Cardiac muscle cell (in vitro differentiated cells and primary cell): ENCODE results near the gene CACNA1C. TPM values are rescaled to one million over a fixed set of nuclear protein-coding genes. Genes with fewer than 3 reads are reported as not detected.
A peak's percentile ranks its signal among the peaks of the same experiment; 100 is the strongest.

Experiments
- DNase-seq, 2 donors: peaks; one replicate each; pipeline versions ENCODE4 v3.0.0 to v3.0.0-alpha.2; 2010 to 2017; ENCODE audit warnings: low read depth in 1 of 2, low spot score in 1 of 2
- H3K27ac ChIP-seq: fragments of 200-600 bp; sonication (generic); 2 replicates; pipeline ENCODE4 v1.5.1; 2016
- H3K27me3 ChIP-seq: fragments of 200-600 bp; sonication (generic); 2 replicates; pipeline ENCODE4 v1.6.0; 2016; ENCODE audit warnings: control low read depth
- H3K36me3 ChIP-seq: fragments of 200-600 bp; sonication (generic); 2 replicates; pipeline ENCODE4 v1.5.1; 2016; ENCODE audit warnings: control low read depth
- H3K4me1 ChIP-seq: fragments of 200-600 bp; sonication (generic); 2 replicates; pipeline ENCODE4 v1.8.1; 2017; ENCODE audit warnings: low read depth, mild to moderate bottlenecking, mixed run types
- H3K4me3 ChIP-seq: fragments of 200-600 bp; sonication (generic); 2 replicates; pipeline ENCODE4 v1.5.1; 2016; ENCODE audit warnings: mild to moderate bottlenecking
- H3K9me3 ChIP-seq: fragments of 200-600 bp; sonication (generic); 2 replicates; pipeline ENCODE4 v1.5.1; 2017; ENCODE audit warnings: low read depth, mild to moderate bottlenecking, control low read depth
- CTCF ChIP-seq: IDR thresholded peaks from 2 replicates; pipeline ENCODE4 v1.5.1; 2012; ENCODE audit warnings: low read depth, mild to moderate bottlenecking, low read length
- polyA plus RNA-seq: library from polyadenylated mRNA; unstranded; fragments of >200 nt; fragmentation: Nextera tagmentation; extraction: Ambion mirVana; gene quantifications from 2 replicates; pipeline ENCODE4 v1.2.1, GENCODE V29; 2016
- total RNA-seq: library from RNA; depleted of rRNA; stranded (reverse); fragments of >200 nt; gene quantifications from 2 replicates; pipeline ENCODE4 v1.2.3, GENCODE V29; 2016

CACNA1C gene
- total and polyA plus RNA-seq, 2 experiments from 2014 or later = 40.8 to 77.8 TPM

GRCh38 chr12:2057041-2057794, 4.4 kb downstream of the CACNA1C start:
- Histone ChIP-seq H3K27ac (no peak overlapping the region), H3K27me3 (no peaks in the 10 kb centered on the region), H3K4me1 (peaks cover 39% of the 10 kb centered on the region), H3K4me3 (no peak overlapping the region), H3K36me3 (no peaks in the 10 kb centered on the region), H3K9me3 (no peaks in the 10 kb centered on the region)
- DNase-seq = peak; percentile 73 to 90
- peak; percentile 91 for TF ChIP-seq CTCF

DNA sequence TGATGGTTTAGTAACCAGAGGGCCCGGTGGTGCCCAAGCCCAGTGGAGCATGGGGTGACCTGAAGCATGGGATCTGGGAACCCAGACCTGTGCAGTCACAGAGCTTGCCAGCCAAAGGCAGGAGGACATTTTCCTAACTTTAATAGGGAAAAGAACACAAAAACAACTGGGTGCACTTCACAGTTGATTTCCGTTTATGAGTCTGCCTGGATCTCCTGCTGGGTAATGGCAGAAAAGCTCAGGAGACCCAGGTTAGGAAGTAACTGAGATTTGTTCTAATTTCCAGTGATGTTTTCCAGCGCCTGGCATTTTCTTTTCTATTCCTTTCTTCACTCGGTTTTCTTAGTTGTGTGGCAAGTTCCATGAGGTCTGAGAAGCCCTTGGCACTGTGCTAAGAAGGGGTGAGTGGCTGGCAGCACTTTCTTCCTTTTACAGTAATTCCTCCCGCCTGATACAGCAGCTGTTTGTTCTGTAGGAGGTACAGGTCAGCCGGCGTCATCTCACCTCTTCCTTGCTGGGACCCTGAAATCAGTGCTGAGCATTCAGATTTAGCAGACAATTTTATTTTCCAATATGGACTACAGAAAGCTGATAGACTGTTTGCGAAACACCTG, 5.1 kb downstream of the CACNA1C start:
- Histone ChIP-seq H3K36me3 (no peaks in the 10 kb centered on the region), H3K4me3 (no peak overlapping the region), H3K27me3 (no peaks in the 10 kb centered on the region), H3K9me3 (no peaks in the 10 kb centered on the region), H3K4me1 (peaks cover 39% of the 10 kb centered on the region), H3K27ac (no peak overlapping the region)
- TF ChIP-seq CTCF = no peak
- no peak for DNase-seq

- Histone ChIP-seq H3K9me3 (no peaks in the 10 kb centered on the region), H3K36me3 (no peaks in the 10 kb centered on the region), H3K27me3 (no peaks in the 10 kb centered on the region), H3K4me3 (no peak overlapping the region), H3K27ac (no peak overlapping the region), H3K4me1 (peaks cover 39% of the 10 kb centered on the region)
- DNase-seq = no peak
- no peak for TF ChIP-seq CTCF
These were observed 6.0 kb downstream of the CACNA1C start for GRCh38 chr12:2058837-2059236.

GRCh38 chr12:2061402-2061801, 8.6 kb downstream of the CACNA1C start:
- H3K36me3 ChIP-seq = no peaks in the 10 kb centered on the region
- H3K9me3 ChIP-seq = no peaks in the 10 kb centered on the region
- H3K4me3 ChIP-seq = no peak overlapping the region
- TF ChIP-seq CTCF = no peak
- H3K27ac ChIP-seq = no peak overlapping the region
- H3K4me1 ChIP-seq = peaks cover 29% of the 10 kb centered on the region
- DNase-seq = no peak
- H3K27me3 ChIP-seq = no peaks in the 10 kb centered on the region

DNA sequence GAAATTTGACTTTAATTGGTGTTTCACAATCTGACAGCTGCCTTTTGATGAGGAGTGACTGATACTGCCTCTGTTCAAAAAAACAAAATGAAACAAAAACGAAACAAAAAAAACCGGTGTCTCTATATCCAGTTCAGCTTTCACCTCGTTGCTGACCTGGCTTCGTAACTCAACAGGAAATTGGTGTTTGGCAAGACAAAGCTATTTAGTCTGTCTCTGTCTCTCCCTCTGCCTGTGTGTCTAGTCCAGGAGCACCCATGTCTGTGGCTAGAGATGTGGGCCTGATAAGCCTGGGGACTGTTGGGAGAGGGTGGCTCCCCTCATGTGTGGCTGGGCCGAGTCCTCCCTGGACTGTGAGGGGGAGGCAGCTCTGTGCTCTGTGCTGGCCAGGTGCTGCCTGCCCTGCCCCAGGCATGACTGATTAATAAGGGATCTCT, 11.3 kb downstream of the CACNA1C start:
- H3K4me1 ChIP-seq = peaks cover 11% of the 10 kb centered on the region
- no peaks in the 10 kb centered on the region for H3K9me3 ChIP-seq
- H3K36me3 ChIP-seq = no peaks in the 10 kb centered on the region
- no peak overlapping the region for H3K4me3 ChIP-seq
- no peaks in the 10 kb centered on the region for H3K27me3 ChIP-seq
- peak in 1 of 2 donors; percentile 71 for DNase-seq
- TF ChIP-seq CTCF = no peak
- H3K27ac ChIP-seq = peak overlapping the region; percentile 13
